ENCODE data around the gene NAA16. TPM values are rescaled to one million over a fixed set of nuclear protein-coding genes. Genes with fewer than 3 reads are reported as not detected.

The NAA16 gene
- total RNA-seq, 1 donor from 2014 or later: 51.9 TPM

DNA sequence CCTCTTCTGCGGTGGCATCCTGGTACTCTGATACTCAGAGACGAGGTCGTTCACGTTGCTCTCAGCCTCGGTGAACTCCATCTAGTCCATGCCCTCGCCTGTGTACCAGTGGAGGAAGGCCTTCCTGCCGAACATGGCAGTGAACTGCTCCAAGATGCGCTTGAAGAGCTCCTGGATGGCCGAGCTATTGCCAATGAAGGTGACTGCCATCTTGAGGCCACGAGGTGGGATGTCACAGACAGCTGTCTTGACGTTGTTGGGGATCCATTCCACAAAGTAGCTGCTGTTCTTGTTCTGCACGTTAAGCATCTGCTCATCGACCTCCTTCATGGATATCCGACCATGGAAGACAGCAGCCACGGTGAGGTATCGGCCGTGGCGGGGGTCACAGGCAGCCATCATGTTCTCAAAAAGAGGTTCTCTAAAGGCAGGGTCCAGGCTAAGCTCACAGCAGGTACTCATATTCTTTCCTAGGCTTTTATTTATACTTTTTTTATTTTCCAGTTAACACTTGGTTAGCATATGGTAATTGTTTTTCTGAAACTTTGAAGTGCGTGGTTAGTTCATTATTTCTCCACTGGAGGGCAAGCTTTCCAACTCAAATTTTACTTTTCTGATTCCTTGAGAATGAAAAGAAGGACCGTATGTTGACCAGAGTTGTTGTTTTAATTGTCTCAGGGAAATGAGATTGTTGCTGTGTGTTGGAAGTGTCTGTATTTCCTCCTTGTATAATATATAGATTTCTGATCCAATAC, 73.9 kb downstream of the NAA16 start:
- Mint-ChIP-seq H3K4me1 (no peaks in the 10 kb centered on the region), H3K4me3 (no peak overlapping the region), H3K27me3 (ENCODE audit: low read depth) (no peaks in the 10 kb centered on the region), H3K27ac (ENCODE audit: unreplicated experiment) (no peak overlapping the region), H3K36me3 (ENCODE audit: low read depth) (no peaks in the 10 kb centered on the region), H3K9me3 (peaks cover 3% of the 10 kb centered on the region)
- peak; percentile 63 for TF ChIP-seq CTCF (conservative IDR thresholded peaks at IDR 0.05)
- DNase-seq (ENCODE audit: low read depth, low spot score): no peak

DNA sequence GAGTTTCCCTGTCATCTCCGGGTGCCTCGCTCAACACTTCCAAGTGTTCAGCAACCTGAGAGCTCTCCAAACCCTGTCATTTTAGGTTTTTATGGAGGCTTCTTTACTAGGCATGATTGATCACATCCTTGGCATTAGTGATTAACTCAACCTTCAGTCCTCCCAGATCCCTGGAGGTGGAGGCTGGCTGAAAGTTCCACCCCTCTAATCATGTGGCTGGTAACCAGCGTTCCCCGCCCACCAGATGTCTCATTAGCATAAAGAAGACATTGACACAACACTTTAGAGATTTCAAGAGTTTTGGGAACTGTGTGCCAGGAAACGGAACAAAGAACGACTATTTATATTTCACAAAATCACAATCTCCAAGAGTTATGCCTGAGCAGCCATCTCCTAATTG, 75.1 kb downstream of the NAA16 start:
- H3K4me3 Mint-ChIP-seq: no peak overlapping the region

DNA sequence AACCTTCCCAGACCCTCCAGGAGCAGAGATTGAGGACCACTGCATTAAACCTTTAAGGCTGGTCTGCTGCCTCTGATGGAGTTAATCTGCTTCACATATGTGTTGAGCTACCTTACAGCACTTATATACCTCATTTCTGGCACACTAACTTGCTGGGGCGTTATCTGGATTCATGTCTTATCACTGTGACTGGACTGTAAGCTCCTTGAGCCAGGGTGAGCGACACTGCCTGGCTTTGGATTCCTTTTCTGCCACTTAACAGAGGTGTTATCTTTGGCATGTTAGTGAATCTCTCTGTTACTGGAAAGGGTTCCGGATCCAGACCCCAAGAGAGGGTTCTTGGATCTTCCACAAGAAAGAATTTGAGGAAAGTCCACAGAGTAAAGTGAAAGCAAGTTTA, 76.5 kb downstream of the NAA16 start:
- H3K9me3 Mint-ChIP-seq: peaks cover 3% of the 10 kb centered on the region
- TF ChIP-seq CTCF (conservative IDR thresholded peaks at IDR 0.05): no peak
- H3K4me3 Mint-ChIP-seq: no peak overlapping the region
- H3K27me3 Mint-ChIP-seq (ENCODE audit: low read depth): no peaks in the 10 kb centered on the region
- DNase-seq (ENCODE audit: low read depth, low spot score): no peak
- no peaks in the 10 kb centered on the region for H3K4me1 Mint-ChIP-seq
- no peaks in the 10 kb centered on the region for H3K36me3 Mint-ChIP-seq (ENCODE audit: low read depth)
- H3K27ac Mint-ChIP-seq (ENCODE audit: unreplicated experiment): no peak overlapping the region

More for the DNA sequence above, 75.1 kb downstream of the NAA16 start:
- Mint-ChIP-seq H3K36me3 (ENCODE audit: low read depth) (no peaks in the 10 kb centered on the region), H3K4me1 (no peaks in the 10 kb centered on the region), H3K27me3 (ENCODE audit: low read depth) (no peaks in the 10 kb centered on the region), H3K9me3 (peaks cover 3% of the 10 kb centered on the region), H3K27ac (ENCODE audit: unreplicated experiment) (no peak overlapping the region)
- no peak for DNase-seq (ENCODE audit: low read depth, low spot score)
- TF ChIP-seq CTCF (conservative IDR thresholded peaks at IDR 0.05): no peak

GRCh38 chr13:41388143-41388881, 77.2 kb downstream of the NAA16 start:
- H3K9me3 Mint-ChIP-seq: peaks cover 3% of the 10 kb centered on the region
- no peak for TF ChIP-seq CTCF (conservative IDR thresholded peaks at IDR 0.05)
- no peaks in the 10 kb centered on the region for H3K36me3 Mint-ChIP-seq (ENCODE audit: low read depth)
- no peaks in the 10 kb centered on the region for H3K27me3 Mint-ChIP-seq (ENCODE audit: low read depth)
- DNase-seq (ENCODE audit: low read depth, low spot score): no peak
- no peak overlapping the region for H3K4me3 Mint-ChIP-seq
- no peak overlapping the region for H3K27ac Mint-ChIP-seq (ENCODE audit: unreplicated experiment)
- no peaks in the 10 kb centered on the region for H3K4me1 Mint-ChIP-seq

GRCh38 chr13:41389580-41389979, 78.5 kb downstream of the NAA16 start:
- Mint-ChIP-seq H3K36me3 (ENCODE audit: low read depth) (no peaks in the 10 kb centered on the region), H3K27ac (ENCODE audit: unreplicated experiment) (no peak overlapping the region), H3K9me3 (peaks cover 3% of the 10 kb centered on the region), H3K4me1 (no peaks in the 10 kb centered on the region), H3K4me3 (no peak overlapping the region), H3K27me3 (ENCODE audit: low read depth) (no peaks in the 10 kb centered on the region)
- DNase-seq (ENCODE audit: low read depth, low spot score): no peak
- TF ChIP-seq CTCF (conservative IDR thresholded peaks at IDR 0.05): no peak
